ENCODE data around the gene PPP1R1A. TPM values are rescaled to one million over a fixed set of nuclear protein-coding genes. Genes with fewer than 3 reads are reported as not detected.

PPP1R1A gene
- total RNA-seq, 4 donors from 2014 or later: 3.6 to 10.2 (median 7.0) TPM

DNA sequence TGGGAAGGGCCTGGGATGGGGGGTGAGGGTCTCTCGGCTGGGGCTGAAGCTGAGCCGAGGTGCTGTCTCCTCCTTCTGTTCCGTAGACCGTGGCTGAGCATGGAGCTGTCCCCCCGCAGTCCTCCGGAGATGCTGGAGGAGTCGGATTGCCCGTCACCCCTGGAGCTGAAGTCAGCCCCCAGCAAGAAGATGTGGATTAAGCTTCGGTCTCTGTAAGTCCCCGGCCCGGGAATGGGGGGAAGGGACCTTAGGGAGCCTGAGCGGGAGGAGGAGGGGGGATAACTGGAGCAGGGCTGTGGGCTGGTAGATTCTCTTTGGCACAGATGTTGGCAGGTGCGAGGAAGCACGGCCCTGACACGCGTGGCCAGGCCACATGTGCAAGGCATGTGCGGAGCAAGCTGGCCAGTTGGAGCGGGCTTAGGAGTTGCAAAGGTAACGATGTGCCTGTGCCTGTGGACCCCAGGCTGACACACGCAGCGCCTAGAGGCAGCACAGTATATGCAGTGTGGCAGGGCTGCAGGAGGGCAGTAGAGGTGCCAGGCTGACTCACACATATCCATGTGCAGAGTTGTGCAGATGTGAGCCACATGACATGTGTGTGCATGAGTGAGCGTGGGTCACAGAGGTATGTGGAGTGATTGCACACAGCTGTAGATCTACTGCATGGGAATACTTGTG, 38.5 kb downstream of the PPP1R1A start:
- 9% methylated on average over 7 of the region's 22 CpGs for WGBS
- Histone ChIP-seq H3K27ac (replicated peaks in 1 of 4) (peak overlapping the region in 3 of 4 donors; percentile 6 to 64 (median 53)), H3K4me1 (peaks cover 8 to 21% (median 20%) of the 10 kb centered on the region in 4 donors), H3K4me3 (peak overlapping the region; percentile 53 to 64 (median 56)), H3K27me3 (peaks cover 0 to 15% (median 0%) of the 10 kb centered on the region in 4 donors), H3K9me3 (no peaks in the 10 kb centered on the region), H3K36me3 (no peaks in the 10 kb centered on the region)
- DNase-seq (ENCODE audit: extremely low spot score): no peak
- intact Hi-C loops (cut with DNase I): no loop called here
- TF ChIP-seq POLR2AphosphoS5 (IDR thresholded peaks at IDR 0.05) (no peak), POLR2A (IDR thresholded peaks at IDR 0.05; ENCODE audit: low read depth) (no peak), EP300 (IDR thresholded peaks at IDR 0.05) (no peak)
- TF ChIP-seq, protein P1, sequence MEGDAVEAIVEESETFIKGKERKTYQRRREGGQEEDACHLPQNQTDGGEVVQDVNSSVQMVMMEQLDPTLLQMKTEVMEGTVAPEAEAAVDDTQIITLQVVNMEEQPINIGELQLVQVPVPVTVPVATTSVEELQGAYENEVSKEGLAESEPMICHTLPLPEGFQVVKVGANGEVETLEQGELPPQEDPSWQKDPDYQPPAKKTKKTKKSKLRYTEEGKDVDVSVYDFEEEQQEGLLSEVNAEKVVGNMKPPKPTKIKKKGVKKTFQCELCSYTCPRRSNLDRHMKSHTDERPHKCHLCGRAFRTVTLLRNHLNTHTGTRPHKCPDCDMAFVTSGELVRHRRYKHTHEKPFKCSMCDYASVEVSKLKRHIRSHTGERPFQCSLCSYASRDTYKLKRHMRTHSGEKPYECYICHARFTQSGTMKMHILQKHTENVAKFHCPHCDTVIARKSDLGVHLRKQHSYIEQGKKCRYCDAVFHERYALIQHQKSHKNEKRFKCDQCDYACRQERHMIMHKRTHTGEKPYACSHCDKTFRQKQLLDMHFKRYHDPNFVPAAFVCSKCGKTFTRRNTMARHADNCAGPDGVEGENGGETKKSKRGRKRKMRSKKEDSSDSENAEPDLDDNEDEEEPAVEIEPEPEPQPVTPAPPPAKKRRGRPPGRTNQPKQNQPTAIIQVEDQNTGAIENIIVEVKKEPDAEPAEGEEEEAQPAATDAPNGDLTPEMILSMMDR (IDR thresholded peaks at IDR 0.05): no peak

DNA sequence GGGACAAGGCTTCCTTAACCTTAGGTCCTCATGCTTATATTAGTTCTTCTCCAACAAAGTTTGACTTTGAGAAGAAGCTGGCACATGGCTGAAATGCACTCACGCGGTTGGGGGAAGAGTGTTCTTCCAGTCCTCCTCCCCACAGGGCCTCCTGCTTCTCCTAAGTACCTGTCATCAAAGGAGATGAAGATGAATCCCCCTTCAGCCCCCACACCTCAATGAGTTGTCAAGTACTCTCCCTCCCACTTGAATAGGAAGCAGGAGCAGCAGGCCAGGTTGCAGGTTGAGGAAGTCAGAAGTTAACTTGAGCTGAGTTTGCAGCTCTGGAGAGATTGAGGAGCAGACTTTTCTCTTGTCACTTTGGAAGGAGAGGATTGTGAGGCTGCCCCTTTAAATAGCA, 41.9 kb downstream of the PPP1R1A start:
- H3K36me3 ChIP-seq: peaks cover 0 to 11% (median 0%) of the 10 kb centered on the region in 4 donors
- peaks cover 8 to 21% (median 20%) of the 10 kb centered on the region in 4 donors for H3K4me1 ChIP-seq

DNA sequence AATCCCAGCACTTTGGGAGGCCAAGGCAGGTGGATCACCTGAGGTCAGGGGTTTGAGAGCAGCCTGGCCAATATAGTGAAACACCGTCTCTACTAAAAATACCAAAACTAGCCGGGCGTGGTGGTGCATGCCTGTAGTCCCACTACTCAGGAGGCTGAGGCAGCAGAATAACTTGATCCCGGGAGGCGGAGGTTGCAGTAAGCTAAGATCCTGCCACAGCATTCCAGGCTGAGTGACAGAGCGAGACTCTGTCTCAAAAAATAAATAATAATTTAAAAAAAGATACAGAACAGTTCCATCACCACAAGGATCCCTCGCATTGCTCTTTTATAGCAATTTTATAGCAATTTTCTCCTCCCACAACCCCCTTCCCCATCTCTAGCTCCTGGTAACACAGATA, 43.7 kb downstream of the PPP1R1A start:
- DNase-seq (ENCODE audit: extremely low spot score): no peak
- Histone ChIP-seq H3K27ac (replicated peaks in 1 of 4) (no peak overlapping the region), H3K27me3 (peaks cover 0 to 6% (median 0%) of the 10 kb centered on the region in 4 donors), H3K4me1 (peaks cover 3 to 11% (median 10%) of the 10 kb centered on the region in 4 donors), H3K36me3 (peaks cover 0 to 14% (median 0%) of the 10 kb centered on the region in 4 donors), H3K9me3 (no peaks in the 10 kb centered on the region), H3K4me3 (no peak overlapping the region)
- TF ChIP-seq EP300 (IDR thresholded peaks at IDR 0.05) (no peak), POLR2AphosphoS5 (IDR thresholded peaks at IDR 0.05) (no peak), POLR2A (IDR thresholded peaks at IDR 0.05; ENCODE audit: low read depth) (no peak)
- TF ChIP-seq, protein P1 (IDR thresholded peaks at IDR 0.05): no peak
- intact Hi-C loops (cut with DNase I): no loop called here
- 90% methylated on average over 7 of the region's 7 CpGs for WGBS

More for the DNA sequence above, 41.9 kb downstream of the PPP1R1A start:
- DNase-seq (ENCODE audit: extremely low spot score): no peak
- H3K27me3 ChIP-seq: peaks cover 0 to 15% (median 0%) of the 10 kb centered on the region in 4 donors
- WGBS: 96% methylated on average over 2 of the region's 2 CpGs
- no peak overlapping the region for H3K4me3 ChIP-seq
- no peaks in the 10 kb centered on the region for H3K9me3 ChIP-seq
- intact Hi-C loops (cut with DNase I): no loop called here
- TF ChIP-seq, protein P1 (IDR thresholded peaks at IDR 0.05): no peak
- no peak for TF ChIP-seq POLR2AphosphoS5 (IDR thresholded peaks at IDR 0.05)
- no peak for TF ChIP-seq POLR2A (IDR thresholded peaks at IDR 0.05; ENCODE audit: low read depth)
- no peak for TF ChIP-seq EP300 (IDR thresholded peaks at IDR 0.05)
- H3K27ac ChIP-seq (replicated peaks in 1 of 4): no peak overlapping the region

DNA sequence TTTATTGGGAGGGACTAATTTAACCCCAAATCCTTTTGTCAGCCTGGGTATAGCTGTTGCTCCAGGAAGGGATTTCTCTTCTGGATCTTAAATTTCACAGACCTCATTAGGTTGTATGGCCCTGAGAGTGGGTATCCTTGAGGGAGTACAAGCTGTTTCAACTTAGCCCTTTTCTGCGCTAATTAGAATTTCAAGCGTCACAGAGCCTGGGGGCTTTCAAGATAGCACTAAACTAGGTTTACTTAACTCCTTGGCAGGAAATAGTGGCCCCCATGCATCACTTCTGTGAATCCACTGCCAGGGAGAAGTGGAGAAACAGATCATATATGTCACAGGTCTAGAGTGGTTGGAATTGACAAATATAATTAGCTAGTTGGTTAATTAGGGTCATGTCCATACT, 44.9 kb downstream of the PPP1R1A start:
- Histone ChIP-seq H3K27me3 (no peaks in the 10 kb centered on the region), H3K9me3 (no peaks in the 10 kb centered on the region), H3K4me1 (no peaks in the 10 kb centered on the region), H3K27ac (replicated peaks in 1 of 4) (no peak overlapping the region), H3K4me3 (no peak overlapping the region), H3K36me3 (peaks cover 0 to 21% (median 0%) of the 10 kb centered on the region in 4 donors)
- WGBS: 87% methylated on average over 2 of the region's 2 CpGs
- DNase-seq (ENCODE audit: extremely low spot score): no peak
- no peak for TF ChIP-seq POLR2AphosphoS5 (IDR thresholded peaks at IDR 0.05)
- TF ChIP-seq EP300 (IDR thresholded peaks at IDR 0.05): no peak
- TF ChIP-seq POLR2A (IDR thresholded peaks at IDR 0.05; ENCODE audit: low read depth): no peak
- TF ChIP-seq, protein P1 (IDR thresholded peaks at IDR 0.05): no peak
- intact Hi-C loops (cut with DNase I): no loop called here

Measured in esophagus muscularis mucosa (tissue), 4 donors.